BJ (cell line): ENCODE results near the gene OPRL1. TPM values are rescaled to one million over a fixed set of nuclear protein-coding genes. Genes with fewer than 3 reads are reported as not detected.

ENCODE experiments used
- CTCF ChIA-PET: fragments of 350-600 bp; formaldehyde crosslinking; extraction: SDS; loops from one replicate; lab custom pipeline; 2021; ENCODE audit warnings: antibody characterized with exemption, inconsistent platforms; lab: Yijun Ruan, JAX
- POLR2A ChIA-PET: fragments of 300-600 bp; sonication (Branson Sonifier 250); formaldehyde crosslinking; extraction: SDS; loops from one replicate; lab custom pipeline; 2021; ENCODE audit warnings: antibody characterized with exemption; lab: Charles Lee
- DNase-seq: peaks from one replicate; pipeline ENCODE4 v3.0.0-alpha.2; 2011; ENCODE audit warnings: low read depth
- H3K27me3 ChIP-seq: 2 replicates; pipeline ENCODE4 v1.6.0; 2011; ENCODE audit warnings: low read length; ENCODE audit not compliant: control insufficient read depth, insufficient read depth
- H3K36me3 ChIP-seq: 2 replicates; pipeline ENCODE4 v1.5.1; 2011; ENCODE audit warnings: low read length; ENCODE audit not compliant: control insufficient read depth, insufficient read depth
- H3K4me3 ChIP-seq: 2 replicates; pipeline ENCODE4 v1.5.1; 2011; ENCODE audit warnings: low read depth, mild to moderate bottlenecking, control low read depth, low read length
- polyA plus RNA-seq: library from polyadenylated mRNA; depleted of rRNA; stranded (reverse); fragments of >200 nt; gene quantifications from 2 replicates; pipeline ENCODE4 v1.2.3, GENCODE V29; 2011
- TF ChIP-seq, protein P1 (sequence below): IDR thresholded peaks from 2 replicates; pipeline ENCODE4 v1.5.1; 2011; ENCODE audit warnings: low read depth, mild to moderate bottlenecking, control low read depth, inconsistent platforms, low read length, moderate library complexity; ENCODE audit not compliant: insufficient read depth

OPRL1 gene
- polyA plus RNA-seq, 1 experiment = 0.97 TPM

DNA sequence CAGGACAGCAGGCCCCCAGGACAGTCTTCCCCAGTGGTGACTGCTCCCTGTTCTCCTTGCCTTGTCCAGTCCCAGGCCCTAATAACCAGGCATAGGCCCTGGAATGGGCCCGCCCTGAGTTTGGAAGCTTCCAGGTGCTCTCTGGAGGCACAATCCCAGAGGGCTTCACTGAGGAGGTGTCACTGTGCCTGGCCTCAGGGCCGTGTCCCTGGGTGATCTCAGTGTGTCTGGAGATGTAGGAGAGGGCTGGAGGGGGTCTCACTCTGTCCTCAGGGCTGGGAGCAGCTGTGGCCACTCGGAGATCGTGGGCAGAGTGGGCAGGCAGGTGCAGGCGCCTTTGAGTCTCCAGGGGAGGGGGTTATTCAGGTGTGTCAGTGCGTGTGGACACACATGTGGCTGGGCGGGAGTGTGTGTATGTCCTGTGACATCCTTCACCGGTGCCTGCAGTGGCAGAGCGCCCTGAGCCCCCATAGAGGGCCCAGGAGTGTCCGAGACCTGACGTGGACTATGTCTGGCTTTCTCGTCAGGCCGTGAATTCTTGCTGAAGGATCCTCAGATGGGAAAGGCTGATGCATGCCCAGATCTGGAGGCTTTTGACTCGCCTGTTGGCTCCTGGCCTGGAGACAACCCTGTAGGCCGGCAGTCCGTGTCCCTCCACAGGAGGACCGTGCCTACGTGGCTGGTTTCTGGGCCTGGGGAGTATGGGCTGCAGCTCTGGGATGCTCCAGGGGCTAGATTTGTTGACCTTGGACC, 33.0 kb downstream of the OPRL1 start:
- Histone ChIP-seq H3K27me3 (0 out of 2 replicates have a peak, but pooled peaks cover 1% of the 10 kb centered on the region), H3K4me3 (no peak overlapping the region), H3K36me3 (no peaks in the 10 kb centered on the region)
- ChIA-PET CTCF (interaction anchor here (1.7 kb wide), 1 partner anchor 8 kb away, joined by 5 read pairs; no protein-coding TSS in a partner anchor), POLR2A (no interaction called here)
- no peak for DNase-seq
- TF ChIP-seq, protein P1, sequence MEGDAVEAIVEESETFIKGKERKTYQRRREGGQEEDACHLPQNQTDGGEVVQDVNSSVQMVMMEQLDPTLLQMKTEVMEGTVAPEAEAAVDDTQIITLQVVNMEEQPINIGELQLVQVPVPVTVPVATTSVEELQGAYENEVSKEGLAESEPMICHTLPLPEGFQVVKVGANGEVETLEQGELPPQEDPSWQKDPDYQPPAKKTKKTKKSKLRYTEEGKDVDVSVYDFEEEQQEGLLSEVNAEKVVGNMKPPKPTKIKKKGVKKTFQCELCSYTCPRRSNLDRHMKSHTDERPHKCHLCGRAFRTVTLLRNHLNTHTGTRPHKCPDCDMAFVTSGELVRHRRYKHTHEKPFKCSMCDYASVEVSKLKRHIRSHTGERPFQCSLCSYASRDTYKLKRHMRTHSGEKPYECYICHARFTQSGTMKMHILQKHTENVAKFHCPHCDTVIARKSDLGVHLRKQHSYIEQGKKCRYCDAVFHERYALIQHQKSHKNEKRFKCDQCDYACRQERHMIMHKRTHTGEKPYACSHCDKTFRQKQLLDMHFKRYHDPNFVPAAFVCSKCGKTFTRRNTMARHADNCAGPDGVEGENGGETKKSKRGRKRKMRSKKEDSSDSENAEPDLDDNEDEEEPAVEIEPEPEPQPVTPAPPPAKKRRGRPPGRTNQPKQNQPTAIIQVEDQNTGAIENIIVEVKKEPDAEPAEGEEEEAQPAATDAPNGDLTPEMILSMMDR = no peak

DNA sequence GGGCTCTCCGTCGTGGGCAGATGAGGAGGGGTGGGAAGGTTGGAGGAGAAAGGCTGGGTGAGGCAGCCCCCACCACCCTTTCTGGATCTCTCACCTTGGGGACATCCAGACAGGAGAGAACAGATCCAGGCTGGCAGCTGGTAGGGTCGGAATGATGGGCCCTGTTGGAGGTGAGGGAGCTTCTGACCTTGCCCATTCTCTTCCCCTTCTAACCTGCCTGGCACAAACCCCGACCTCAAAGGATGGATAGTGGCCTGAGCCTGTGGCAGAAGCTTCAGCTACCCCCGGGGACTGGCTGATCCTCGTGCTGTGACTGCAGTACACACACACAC, 33.5 kb downstream of the OPRL1 start:
- POLR2A ChIA-PET = no interaction called here
- CTCF ChIA-PET = no interaction called here
- no peaks in the 10 kb centered on the region for H3K36me3 ChIP-seq
- no peak for DNase-seq
- H3K4me3 ChIP-seq = no peak overlapping the region
- H3K27me3 ChIP-seq = 0 out of 2 replicates have a peak, but pooled peaks cover 1% of the 10 kb centered on the region
- TF ChIP-seq, protein P1 = no peak

GRCh38 chr20:64113796-64114355, 34.0 kb downstream of the OPRL1 start:
- POLR2A ChIA-PET = no interaction called here
- Histone ChIP-seq H3K36me3 (no peaks in the 10 kb centered on the region), H3K4me3 (no peak overlapping the region), H3K27me3 (0 out of 2 replicates have a peak, but pooled peaks cover 1% of the 10 kb centered on the region)
- CTCF ChIA-PET = no interaction called here
- TF ChIP-seq, protein P1 = no peak
- DNase-seq = no peak

DNA sequence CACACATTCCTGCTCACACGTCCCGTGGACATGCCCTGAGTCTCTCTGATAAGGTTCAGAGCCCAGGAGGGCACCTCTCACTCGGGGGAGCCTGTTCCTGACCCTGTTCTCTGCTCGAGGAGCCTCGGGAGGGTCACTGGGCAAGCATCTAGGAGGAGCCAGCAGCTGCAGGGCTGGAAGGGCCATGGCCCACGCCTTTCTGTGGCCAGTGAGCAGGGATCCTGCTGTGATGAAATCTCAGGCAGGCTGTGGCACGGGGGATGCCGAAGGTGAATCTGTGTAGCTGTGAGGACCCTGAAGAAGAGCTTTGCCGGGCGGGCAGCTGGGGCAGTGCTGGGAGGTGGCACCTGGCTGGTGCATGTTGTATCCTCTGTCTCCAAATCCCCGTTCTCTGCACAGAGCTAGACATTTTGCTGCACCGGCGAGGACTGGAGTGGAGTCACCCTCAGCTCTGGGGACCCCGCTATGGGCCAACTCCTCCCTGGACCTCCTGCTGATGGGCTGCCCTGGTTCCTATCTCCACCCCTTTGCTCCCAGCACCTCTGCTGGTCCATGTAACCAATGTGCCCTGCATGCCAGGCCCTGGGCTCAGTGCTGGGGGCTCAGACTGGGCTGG, 34.6 kb downstream of the OPRL1 start:
- TF ChIP-seq, protein P1 = no peak
- CTCF ChIA-PET = no interaction called here
- DNase-seq = no peak
- H3K27me3 ChIP-seq = 0 out of 2 replicates have a peak, but pooled peaks cover 1% of the 10 kb centered on the region
- POLR2A ChIA-PET = no interaction called here
- no peak overlapping the region for H3K4me3 ChIP-seq
- H3K36me3 ChIP-seq = no peaks in the 10 kb centered on the region

DNA sequence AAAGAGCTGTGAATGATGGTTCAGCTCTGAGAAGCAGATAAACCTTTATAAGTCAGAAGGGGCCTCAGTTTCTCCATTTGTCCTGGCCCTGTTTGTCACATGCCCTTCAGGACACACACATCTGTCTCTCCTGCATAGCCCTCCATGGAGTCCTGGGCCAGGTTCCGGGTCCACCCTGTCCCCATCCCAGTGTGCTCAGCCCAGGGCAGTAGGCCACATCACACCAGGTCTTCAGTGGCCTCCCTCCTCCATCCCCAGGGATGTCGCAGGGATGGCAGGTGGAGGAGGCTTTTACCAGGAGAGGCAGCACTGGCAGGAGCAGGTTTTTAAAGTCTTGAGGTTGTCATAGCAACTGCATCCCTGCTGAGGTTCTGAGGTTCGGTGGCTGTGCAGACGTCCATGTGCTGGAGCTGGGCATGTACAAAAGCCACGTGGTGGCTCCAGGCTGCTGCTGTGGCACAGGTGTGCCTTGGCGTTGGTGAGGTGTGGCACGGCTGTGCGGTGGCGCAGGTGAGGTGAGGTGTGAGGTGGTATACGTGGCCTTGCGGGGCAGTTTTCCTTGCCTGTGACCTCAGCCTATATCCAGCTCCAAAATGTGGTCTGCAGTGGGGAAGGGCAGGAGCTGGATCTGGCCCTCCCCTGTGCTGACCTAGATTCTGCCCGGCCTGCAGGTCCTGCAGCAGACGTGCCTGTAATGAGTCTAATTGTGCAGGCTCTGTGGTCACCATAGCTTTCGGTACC, 35.5 kb downstream of the OPRL1 start:
- H3K27me3 ChIP-seq = no peaks in the 10 kb centered on the region
- no peak overlapping the region for H3K4me3 ChIP-seq
- H3K36me3 ChIP-seq = no peaks in the 10 kb centered on the region
- no peak for DNase-seq
- ChIA-PET POLR2A (no interaction called here), CTCF (interaction anchor here (1.2 to 1.6 kb wide), 2 partner anchors 32 to 805 kb away, joined by 3 to 4 read pairs; partner anchors contain the start of gene LKAAEAR1)
- TF ChIP-seq, protein P1 = no peak
